Activated CD8-positive, alpha-beta memory T cell treated with anti-CD3 and anti-CD28 coated beads, Interleukin-2, amount 50 U/mL, for 24 hours (primary cell): ENCODE measurements around the gene MRPL9.
"Not testable (repeated sequence)": the region's sequence is repeated elsewhere in the genome, so short reads cannot be mapped to it uniquely, and the experiment has no call there.

ENCODE experiments used
- DNase-seq: peaks from one replicate; pipeline ENCODE4 v3.0.0-alpha.2; 2020; ENCODE audit errors: extremely low read depth

MRPL9 gene

DNA sequence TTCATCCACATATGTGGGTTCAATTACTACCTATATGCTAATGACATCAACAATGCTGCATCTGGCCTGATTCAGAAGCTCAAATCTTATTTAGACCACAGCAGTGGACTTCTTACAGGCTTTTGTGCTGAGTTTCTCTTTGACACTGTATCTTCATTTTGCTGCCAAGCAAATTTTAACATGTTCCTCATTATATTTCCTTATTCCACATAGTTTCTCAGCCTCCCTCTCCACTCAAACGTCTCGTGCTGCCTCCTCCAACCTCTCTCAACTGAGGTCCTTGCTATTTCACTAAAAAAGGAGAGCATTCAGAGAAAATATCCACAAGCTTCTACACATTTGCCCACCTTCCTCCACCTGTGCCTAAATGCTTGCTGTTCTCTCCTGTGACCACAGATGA, 20.5 kb upstream of the MRPL9 start:
- no peak for DNase-seq

DNA sequence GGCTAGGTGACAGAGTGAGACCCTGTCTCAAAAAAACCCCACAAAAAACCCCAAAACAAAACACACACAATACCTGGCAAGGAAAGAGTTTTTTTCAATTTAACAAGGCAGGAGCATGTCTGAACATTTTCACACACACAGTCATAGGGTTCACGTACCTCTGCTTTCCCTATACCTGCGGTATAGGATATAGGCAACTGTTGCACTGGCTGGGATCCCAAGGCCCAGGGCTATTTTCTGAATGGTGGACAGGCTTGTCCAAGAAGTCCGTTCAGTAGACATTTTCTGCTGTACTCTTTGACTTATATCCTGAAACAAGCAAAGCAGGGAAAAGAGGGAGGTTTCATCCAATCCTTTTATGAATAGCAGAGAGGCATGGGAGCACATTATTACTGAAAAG, 19.4 kb upstream of the MRPL9 start:
- no peak for DNase-seq

DNA sequence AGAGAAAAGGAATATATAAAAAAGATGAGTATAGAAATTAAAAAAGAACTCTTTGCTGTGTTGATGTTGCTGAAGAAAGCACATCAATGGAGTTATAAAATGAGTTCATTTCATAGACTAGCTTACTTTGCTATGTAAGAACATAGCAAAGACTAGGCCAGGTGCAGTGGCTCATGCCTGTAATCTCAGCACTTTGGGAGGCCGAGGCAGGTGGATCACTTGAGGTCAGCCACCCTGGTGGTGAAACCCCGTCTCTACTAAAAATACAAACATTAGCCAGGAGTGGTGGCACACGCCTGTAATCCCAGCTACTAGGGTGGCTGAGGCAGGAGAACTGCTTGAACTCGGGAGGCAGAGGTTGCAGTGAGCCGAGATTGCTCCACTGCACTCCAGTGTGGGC, 18.7 kb upstream of the MRPL9 start:
- DNase-seq: not testable (repeated sequence)

DNA sequence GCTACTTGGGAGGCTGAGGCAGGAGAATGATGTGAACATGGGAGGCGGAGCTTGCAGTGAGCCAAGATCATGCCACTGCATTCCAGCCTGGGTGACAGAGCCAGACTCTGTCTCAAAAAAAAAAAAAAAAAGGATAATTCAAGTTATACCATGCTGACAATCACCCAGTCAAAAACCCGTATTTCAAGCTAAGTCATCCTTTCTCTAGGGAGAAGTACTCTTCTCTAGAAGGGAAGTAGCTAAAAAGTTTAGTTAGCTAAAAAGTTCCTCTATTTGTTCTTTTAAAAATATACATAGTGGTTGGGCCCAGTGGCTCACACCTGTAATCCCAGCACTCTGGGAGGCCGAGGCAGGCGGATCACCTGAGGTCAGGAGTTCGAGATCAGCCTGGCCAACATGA, 17.4 kb upstream of the MRPL9 start:
- DNase-seq: not testable (repeated sequence)

DNA sequence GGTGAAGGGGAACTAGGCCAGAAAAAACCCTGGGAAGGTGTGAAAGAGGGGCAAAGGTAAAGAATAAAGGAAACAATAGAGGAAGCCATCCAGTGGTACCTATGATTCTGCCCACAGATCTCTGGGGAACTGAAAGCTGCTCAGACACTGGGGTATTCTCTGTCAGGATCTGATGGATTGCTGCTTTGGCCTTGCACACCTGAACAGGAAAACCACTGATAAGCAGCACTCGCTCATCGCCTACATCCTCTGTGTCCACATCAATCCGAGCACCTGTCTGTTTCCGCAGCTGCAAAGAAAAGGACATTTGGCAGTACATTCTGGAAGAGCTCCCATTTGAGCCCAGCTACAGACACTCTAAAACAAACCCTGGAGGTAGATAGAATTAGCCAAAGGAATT, 16.6 kb upstream of the MRPL9 start:
- no peak for DNase-seq

DNA sequence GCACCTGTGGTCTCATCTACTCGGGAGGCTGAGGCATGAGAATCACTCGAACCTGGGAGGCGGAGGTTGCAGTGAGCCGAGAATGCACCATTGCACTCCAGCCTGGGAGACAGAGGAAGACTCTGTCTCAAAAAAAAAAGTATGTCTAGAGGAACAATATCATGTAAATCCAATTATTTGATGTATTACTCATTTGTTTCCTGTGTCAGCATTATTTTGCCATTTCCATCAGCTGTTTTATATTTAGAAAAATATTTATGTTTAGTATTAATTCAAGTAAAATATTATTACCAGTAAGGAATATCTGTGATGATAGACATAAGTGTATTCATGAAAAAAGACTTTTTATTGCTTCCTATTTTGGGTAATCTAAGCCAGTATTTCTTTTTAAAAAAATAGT, 14.0 kb upstream of the MRPL9 start:
- DNase-seq: no peak

DNA sequence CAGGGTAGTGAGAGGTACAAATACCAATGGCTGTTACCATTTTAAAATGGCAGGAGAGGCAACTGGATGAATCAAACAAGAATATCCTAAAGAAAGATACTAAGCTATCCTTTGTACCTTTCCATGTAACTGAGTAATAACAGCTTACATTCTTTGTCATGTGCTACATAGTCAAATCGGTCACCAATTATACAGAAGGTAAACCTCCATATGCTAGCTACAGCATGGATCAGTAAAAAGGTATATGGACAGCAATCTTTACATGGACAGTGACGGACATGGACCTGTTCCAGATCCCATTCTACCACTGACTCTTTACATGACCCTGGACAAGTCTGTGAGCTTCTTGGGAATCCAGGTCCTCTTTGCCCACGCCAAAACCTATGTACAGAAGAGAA, 13.4 kb upstream of the MRPL9 start:
- DNase-seq: no peak

DNA sequence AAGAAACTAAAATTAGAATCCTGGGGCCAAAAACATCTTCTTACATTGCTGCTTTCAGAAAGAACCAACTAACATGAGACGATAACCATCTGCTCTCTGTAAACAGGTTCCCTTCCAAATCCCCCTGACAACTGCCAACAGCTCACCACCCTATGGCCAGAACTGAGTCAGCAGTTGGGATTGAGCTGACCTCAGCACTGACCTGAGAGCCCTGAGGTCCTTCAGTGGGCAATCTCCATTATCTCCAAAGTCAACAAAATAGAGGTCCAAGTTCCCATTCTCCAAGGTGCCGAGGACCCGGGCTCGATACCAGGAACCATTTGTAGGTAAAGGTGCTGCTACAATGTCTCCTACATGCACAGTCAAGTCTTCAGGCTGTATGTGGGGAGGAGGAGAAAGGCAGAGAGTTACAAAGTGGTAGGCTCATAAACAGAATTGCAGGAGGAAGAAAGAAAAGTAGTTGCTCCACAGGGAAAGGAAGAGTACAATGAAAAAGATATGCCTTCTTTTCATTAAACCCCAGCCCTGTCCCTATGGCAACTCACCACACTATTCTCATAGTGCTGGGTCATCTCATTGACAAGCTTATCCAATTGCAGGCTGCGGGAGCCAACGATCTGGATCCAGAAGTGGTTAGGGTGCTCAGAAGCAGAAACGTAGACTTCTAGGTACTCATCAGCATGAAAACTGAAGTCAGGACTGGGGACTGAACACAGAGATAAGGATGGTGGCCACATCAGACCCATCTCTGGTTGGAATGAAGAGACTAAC, 12.8 kb upstream of the MRPL9 start:
- DNase-seq: no peak

DNA sequence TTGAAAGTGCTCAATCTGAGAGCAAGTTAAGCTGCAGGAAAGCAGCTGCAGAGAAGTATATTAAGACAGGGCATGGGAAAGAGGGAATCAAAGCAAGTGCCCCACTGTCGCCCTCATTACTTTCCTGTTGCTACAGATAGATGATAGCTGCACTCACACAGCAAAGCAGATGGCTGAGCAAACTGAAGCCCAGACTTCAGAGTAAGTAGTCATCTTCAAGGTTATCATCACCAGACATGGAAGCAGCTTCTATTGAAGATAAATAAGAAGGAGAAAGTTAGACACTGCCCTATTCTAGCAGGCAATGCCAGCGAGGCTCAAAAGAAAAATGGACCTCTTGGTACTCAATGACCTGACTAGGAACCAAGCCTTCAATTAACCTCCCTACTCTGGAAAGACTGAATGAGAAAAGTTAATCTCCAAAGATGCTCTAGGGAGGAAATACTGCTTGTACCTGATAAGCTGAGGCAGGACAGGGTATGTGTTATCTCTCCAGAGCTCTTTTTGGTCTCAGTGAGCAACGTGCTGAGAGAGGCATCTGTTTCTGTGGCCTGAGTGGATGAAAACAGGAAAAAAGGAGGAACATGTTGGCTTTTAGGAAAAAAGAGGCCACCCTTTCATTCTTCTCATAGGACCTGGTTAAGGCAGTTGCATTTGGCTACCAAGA, 11.1 kb upstream of the MRPL9 start:
- no peak for DNase-seq

DNA sequence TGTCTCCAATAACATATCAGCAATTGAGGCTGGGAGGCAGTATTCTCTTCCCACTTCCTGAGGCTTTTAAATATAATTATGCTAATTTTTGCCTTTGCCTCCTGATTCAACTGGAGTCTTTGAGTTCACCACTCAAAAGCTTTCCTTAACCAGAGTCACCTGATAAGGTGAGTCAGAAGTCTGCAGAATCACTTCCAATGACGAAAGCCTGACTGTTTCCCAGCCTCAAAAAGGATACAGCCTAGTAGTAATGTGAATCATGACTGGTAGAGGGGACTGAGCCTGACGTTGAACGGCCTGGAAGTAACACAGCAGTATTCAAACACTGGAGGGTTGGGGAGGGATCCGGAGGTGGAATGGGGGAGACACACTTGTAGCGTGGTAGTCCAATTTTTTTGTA, 10.4 kb upstream of the MRPL9 start:
- no peak for DNase-seq

DNA sequence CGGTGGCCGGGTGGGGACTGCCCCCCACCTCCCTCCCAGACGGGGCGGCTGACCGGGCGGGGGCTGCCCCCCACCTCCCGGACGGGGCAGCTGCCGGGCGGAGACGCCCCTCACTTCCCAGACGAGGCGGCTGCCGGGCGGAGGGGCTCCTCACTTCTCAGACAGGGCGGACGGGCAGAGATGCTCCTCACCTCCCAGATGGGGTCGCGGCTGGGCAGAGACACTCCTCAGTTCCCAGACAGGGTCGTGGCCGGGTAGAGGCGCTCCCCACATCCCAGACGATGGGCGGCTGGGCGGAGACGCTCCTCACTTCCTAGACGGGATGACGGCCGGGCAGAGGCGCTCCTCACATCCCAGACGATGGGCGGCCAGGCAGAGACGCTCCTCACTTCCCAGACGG, 6.0 kb upstream of the MRPL9 start:
- DNase-seq: not testable (repeated sequence)

DNA sequence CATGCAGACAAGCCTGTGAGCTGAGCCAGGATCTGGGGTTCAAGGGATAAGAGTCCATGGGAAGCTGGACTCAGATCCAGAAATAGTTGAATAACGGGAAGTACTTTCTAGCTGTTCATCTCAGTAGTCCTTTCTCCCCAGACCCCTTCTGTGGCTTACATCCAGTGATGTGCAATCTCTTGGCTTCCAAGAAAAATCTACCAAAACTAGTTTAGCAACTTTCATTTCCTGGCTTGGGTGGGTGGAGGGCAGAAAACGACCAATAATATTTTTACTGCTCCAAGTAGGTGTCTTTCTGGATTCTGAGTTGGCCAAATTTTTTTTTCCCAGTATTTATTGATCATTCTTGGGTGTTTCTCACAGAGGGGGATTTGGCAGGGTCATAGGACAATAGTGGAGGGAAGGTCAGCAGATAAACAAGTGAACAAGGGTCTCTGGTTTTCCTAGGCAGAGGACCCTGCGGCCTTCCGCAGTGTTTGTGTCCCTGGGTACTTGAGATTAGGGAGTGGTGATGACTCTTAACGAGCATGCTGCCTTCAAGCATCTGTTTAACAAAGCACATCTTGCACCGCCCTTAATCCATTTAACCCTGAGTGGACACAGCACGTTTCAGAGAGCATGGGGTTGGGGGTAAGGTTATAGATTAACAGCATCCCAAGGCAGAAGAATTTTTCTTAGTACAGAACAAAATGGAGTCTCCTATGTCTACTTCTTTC, 5.2 kb upstream of the MRPL9 start:
- not testable (repeated sequence) for DNase-seq

DNA sequence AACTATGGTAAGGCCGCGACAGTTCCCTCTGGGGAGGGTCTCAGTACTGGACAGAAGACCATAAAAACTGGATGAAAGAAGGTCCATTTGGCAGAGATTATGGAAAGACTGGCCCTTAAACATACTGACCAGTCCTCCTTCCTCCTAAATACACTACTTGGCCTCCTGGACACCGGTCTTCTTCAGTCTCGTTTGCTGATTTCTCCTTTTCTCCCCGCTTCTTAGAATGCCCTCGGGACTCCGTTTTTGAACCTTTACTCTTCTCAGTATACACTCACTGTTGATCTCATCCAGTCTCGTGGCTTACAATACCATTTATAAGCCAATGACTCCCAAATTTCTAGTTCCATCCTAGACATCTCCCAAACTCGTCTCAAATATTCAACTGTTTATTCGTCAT, 694 bp upstream of the MRPL9 start:
- no peak for DNase-seq

DNA sequence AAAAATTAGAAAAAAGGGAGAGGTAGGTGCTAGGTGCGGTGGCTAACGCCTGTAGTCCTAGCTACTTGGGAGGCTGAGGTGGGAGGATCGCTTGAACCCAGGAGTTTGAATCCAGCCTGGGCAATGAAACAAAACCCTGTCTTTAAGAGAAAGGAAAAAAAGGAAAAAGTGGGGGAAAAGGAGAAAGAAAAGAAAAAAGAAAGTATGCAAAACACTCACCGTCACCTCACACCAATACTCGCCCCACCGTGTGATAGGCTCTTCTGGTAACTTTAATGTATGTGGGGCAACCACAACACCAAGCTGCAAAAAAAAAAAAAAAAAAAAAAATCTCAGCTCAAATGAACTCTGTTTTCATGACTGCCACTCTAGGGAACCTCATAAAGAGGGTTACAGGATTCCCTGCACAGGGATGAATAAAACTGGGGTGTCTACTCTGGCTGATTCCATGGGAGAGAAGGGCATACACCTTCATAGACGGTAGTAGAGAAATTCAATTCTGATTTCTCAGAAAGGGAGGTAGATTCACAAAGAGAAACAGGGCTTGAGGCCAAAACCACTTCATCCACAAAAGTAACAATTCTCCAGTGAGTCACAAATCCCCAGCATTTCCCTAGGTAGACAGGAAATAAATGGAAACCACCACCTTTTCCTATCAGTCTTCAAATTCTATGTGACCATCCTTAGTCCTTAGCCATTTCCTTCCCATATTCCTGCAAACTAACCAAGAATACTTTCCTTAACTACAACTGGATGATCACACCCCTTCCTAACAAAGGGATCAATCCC, 2.5 kb downstream of the MRPL9 start:
- no peak for DNase-seq

DNA sequence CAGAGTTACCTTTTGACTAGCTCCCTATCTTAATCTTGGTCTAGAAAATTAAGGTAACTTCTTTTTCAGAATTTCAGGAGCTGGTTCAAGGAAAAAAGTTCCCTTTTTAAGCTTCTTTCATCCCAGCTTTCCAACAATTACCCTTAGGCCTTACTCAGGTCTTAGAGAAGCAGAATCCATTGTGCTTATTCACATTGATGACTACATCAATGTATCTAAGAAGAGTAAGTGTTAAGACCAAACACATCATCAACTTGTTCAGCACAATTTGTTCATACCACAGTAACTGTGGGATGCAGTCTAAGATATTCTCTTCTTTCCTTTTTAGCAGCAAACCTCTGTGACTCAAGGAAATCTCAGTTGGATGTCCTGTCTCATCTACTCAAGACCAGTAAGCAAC, 4.1 kb downstream of the MRPL9 start:
- no peak for DNase-seq

DNA sequence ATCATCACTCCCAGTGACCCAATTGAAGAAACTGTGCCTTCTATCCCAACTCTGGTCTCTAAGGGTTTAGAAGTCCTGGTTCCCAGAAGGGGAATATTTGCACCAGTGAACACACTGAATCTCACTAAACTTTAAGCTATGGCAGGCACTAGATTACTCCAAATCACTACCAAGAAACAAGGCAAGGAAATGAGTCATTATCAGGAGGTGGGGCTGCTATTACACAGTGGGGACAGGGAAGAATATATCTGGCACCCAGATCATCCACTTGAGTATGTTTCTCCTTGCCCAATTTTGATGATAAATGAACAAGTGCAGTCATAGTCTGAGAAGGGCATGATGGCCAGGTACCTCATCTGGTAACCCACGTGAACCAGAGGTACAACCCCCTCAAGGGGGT, 7.0 kb downstream of the MRPL9 start:
- DNase-seq: no peak

DNA sequence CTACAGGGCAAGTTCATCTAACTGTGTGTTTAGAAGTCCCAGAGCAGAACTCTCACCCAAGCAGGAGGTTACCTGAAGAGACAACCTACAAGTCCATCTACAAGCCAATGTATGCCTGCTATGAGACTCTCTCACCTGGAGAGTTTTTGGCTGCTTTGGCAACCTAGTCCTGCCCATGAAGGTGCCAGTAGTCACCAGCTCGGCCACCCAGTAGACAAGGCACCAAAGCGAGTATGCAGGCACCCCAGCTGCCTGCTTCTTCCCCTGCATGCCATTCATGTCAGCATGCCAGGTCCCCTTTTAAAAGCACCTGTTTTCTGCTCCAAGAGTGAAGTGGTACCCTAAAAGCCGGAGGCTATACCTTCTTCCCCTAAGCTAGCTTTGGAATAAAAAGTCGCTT, 21.8 kb downstream of the MRPL9 start:
- no peak for DNase-seq

DNA sequence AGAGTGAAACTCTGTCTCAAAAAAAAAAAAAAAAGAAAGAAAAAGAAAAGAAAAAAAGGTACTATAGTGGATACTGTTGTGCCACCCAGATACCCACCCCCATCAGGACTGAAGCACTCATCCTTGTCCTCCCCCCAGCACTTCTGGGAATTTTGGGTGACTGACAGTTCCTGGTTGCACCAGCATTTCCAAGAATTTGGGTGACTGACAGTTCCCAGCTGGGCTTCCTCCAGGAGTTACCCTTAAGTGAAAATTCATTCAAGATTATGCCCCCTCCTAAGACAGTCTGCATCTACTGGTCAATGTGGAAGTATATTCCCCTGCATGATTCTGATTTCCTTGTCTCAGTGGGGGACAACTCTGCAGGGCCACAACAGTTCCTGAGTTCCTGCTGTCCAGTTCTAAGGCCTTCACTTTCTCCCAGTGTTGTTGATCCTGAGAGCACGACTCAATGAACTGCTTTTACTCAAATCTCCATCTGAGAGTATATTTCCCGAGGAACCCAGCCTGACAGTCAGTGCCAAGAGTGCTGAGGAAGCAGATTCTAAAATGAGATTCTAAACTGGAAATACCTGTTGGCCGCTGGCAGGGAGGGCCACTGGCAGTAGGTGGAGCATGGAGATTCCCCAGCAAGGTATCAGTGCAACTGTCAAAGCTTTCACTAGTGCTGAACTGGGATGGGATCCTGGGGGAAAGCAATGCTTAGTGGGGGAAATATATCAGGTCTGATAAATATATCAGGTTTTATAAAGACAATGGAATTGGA, 23.5 kb downstream of the MRPL9 start:
- no peak for DNase-seq

DNA sequence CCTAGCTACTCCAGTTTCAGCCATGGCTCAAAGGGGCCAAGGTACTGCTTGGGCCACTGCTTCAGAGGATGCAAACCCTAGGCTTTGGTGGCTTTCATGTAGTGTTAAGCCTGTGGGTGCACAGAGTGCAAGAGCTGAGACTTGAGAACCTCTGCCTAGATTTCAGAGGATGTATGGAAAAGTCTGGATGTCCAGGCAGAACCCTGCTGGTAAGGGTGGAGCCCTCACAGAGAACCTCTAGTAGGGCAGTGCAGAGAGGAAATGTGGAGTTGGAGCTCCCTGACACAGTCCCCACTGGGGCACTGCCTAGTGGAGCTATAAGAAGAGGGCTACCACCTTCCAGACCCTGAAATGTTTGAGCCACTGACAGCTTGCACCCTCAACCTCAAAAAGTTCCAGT, 25.8 kb downstream of the MRPL9 start:
- DNase-seq: no peak

DNA sequence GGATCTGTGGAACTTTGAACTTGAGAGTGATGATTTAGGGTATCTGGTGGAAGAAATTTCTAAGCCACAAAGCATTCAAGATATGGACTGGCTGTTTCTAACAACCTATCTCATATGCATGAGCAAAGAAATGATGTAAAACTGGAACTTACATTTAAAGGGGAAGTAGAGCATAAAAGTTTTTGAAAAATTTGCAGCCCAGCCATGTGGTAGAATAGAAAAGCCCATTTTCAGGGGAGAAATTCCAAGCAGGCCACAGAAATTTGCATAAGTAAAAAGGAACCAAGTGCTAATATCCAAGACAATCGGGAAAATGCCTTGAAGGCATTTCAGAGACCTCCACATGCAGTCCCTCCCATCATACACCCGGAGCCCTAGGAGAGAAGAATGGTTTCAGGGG, 26.3 kb downstream of the MRPL9 start:
- no peak for DNase-seq

DNA sequence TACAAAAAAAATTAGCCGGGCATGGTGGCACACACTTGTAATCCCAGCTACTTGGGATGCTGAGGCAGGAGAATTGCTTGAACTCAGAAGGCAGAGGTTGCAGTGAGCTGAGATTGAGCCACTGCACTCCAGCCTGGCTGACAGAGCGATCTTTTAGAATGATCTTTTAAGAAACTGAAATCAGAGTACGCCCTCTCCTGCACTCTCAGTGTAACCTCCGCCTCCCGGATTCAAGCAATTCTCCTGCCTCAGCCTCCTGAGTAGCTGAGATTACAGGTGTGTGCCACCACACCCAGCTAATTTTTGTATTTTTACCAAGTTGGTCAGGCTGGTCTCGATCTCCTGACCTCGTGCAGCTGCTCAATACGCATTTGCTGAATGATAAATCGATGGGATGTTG, 29.3 kb downstream of the MRPL9 start:
- DNase-seq: not testable (repeated sequence)

DNA sequence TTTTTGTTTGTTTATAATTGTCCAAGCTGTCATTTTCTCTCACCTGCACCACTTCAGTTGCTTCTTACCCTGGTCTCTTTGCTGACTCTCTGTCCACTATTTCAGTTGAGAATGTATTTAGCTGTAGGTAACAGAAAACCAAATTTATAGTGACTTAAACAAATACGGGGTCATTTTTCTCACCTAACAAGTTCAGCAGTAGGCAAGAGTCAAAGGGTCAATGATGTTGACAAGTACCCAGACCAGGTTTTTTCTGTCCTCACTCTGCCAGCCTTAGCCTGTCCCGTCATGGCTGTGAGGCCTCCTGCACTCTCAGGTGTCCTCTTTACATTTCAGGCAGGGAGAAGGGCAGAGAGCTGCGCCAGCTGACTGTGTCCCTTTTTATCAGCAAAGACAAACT, 30.2 kb downstream of the MRPL9 start:
- DNase-seq: no peak
